Measurements from ENCODE around the gene GALK1.
A peak's percentile ranks its signal among the peaks of the same experiment; 100 is the strongest.

GRCh38 chr17:75771334-75772281 lies 6.6 kb upstream of the GALK1 start:
- TF ChIP-seq CTCF (IDR thresholded peaks at IDR 0.05), result peak; percentile 50; the same call in 1 of the 2 replicates
- TF ChIP-seq, protein P1, sequence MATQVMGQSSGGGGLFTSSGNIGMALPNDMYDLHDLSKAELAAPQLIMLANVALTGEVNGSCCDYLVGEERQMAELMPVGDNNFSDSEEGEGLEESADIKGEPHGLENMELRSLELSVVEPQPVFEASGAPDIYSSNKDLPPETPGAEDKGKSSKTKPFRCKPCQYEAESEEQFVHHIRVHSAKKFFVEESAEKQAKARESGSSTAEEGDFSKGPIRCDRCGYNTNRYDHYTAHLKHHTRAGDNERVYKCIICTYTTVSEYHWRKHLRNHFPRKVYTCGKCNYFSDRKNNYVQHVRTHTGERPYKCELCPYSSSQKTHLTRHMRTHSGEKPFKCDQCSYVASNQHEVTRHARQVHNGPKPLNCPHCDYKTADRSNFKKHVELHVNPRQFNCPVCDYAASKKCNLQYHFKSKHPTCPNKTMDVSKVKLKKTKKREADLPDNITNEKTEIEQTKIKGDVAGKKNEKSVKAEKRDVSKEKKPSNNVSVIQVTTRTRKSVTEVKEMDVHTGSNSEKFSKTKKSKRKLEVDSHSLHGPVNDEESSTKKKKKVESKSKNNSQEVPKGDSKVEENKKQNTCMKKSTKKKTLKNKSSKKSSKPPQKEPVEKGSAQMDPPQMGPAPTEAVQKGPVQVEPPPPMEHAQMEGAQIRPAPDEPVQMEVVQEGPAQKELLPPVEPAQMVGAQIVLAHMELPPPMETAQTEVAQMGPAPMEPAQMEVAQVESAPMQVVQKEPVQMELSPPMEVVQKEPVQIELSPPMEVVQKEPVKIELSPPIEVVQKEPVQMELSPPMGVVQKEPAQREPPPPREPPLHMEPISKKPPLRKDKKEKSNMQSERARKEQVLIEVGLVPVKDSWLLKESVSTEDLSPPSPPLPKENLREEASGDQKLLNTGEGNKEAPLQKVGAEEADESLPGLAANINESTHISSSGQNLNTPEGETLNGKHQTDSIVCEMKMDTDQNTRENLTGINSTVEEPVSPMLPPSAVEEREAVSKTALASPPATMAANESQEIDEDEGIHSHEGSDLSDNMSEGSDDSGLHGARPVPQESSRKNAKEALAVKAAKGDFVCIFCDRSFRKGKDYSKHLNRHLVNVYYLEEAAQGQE (IDR thresholded peaks at IDR 0.05; ENCODE audit: insufficient read depth in 1 of 2, low read depth in 2 of 2, low read length in 1 of 2), result no peak
- TF ChIP-seq POLR2AphosphoS5 (IDR thresholded peaks at IDR 0.05; ENCODE audit: low read depth, low read length), result no peak
- TF ChIP-seq SIN3A (IDR thresholded peaks at IDR 0.05; ENCODE audit: borderline replicate concordance, insufficient read depth, low read depth, low read length), result no peak

All from Panc1 (cell line).